Activated naive CD4-positive, alpha-beta T cell (primary cell): ENCODE results near the gene SCGB1D2.

Experiments
- DNase-seq, 4 experiments: peaks; one replicate each; lab custom pipeline; 2025; lab: John Stamatoyannopoulos, UW

The SCGB1D2 gene

GRCh38 chr11:62260261-62260953 is 18.4 kb downstream of the SCGB1D2 start:
- no peak for DNase-seq

DNA sequence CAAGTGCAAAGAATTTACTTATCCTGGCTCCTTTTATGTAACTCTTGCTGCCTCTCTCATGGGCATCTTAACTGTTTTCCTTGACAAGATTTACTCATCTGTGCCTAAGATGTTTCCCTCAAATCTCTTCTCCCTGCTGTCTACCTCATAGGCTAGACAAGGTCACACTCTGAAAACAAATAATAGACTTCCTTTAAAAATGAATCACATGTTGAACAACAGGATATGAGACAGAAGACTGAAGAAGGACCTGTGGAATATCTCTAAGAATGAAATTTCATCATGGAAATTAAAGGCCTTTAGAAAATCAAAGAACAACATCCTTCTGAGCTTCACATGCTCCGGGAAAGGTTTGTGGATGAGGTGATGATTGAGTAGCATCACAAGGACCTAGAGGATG is 22.0 kb downstream of the SCGB1D2 start:
- DNase-seq = no peak

- no peak for DNase-seq
Observed at GRCh38 chr11:62266558-62266957, 24.5 kb downstream of the SCGB1D2 start.

DNA sequence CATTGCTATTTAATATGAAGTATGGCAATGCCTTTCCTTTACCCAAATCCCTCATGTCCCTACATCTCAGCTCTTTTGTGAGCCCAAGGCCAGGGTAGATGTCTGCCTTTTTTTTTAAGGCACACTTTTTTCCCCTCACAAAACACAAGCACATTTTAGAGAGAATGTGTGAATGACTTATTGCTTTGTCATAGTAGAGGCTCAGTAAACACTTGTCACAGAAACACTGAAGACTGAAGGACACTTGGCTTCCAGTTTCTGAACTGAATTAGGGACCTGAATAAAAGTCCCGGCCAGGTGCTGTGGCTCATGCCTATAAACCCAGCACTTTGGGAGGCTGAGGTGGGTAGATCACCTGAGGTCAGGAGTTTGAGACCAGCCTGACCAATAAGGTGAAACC is 25.0 kb downstream of the SCGB1D2 start:
- no peak for DNase-seq

DNA sequence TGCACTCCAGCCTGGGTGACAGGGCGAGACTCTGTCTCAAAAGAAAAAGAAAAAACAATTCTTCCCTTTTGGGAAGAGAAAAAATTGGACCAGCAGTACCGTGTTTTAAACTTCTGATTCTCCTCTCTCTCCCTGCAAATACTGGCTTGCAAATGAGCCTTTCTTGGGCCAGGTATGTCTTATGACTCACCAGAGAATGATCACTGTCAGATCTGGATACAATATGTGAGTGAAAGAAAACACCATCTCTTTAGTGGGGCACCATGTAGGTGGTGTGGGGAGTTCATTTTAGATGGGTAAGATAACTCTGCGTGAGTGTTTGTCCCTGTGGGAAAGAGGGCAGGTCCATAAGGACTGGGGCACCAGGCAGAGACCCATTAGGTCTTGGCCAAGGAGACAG is 25.5 kb downstream of the SCGB1D2 start:
- no peak for DNase-seq

DNA sequence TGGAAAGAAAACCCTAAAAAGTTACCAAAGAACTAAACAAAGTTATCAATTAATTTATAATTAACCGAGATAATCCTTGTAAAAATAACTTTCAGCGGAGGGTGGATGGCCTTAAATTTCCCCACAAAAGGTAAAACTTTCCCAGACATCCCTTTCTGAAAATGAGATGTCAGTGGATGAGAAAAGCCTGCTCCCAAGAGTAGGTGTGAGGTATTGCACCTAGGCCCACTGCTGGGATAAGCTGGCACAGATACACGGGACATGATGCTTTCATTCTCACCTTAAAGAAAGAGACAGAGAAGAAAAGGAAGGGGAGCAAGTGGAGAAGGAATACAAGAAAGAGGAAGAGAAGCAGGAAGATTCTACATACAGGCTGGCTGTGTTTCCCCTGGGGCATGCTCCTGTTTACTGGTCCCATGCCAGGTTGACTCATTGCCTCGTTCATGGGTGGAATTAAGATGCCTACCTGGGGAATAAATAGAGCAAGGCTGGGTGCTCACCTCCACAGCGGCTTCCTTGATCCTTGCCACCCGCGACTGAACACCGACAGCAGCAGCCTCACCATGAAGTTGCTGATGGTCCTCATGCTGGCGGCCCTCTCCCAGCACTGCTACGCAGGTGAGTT is 27.7 kb downstream of the SCGB1D2 start, which contains the start of gene SCGB2A2:
SCGB2A2 (plus strand) TSS at position 505 of the 625 bp plus-strand sequence; CDS start at position 564, 59 bp downstream.
- no peak for DNase-seq

DNA sequence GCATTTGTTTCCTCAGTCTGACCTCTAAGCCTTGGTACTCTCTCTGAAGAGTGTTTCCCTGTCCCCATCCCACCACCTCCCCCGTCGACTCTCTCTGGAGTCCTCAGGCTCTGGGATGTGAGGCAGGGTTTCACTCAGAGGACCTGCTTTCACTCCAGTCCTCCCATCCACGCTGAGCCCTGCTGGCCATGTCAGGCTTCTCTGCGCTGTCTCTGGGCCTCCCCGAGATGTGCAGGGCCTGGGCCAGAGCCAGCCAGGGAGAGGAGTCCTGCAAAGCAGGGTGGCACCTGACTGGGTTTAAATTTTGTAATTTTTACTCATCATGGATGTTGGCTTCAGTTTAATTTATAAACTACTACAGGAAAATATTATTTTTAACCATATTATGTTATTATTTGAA is 31.2 kb downstream of the SCGB1D2 start:
- no peak for DNase-seq

DNA sequence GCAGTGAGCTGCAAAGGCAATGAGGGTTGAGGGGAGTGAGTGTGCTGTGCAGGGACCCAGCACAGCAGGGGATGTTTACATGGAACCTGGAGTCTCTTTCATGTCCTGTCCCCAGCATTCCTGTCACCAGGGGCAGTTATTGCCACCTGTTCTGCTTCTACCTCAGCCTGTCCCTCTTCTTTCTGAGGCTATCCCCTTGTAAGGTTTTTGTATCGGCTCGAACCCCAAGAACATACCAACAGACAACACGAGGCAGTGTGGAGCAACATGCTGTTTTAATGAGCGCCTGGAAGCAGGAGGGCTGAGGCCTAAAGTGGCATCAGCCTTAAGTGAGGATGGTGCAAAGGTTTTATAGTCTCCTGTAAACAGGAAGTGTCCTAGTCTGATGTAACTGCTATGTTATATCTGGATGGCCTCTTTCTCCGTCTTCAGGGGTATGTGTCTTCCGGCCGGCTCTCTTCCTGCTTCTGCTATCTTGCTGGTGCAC is 31.8 kb downstream of the SCGB1D2 start:
- no peak for DNase-seq

DNA sequence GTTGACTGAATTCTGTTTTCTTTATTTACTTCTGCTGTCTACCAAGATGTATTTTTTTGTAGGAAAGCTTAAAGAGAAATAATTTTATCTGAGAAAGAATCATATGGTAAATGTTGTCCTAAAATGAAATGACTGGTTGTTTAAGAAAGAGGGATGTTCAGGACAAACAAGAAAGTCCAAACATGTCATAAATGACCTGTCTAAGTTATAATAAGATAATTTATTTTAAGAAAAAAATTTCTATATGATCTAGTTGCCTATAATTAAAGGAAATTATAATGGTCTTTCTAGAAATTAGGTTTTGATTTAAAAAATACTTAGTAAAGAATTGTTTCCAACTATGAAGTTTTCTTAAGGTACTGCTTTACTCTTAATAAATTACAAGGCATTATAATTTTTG is 38.4 kb downstream of the SCGB1D2 start:
- DNase-seq = no peak
